MM.1S (cell line): ENCODE data around the gene SLC29A3.

Source experiments
- CTCF ChIP-seq: fragments of 300-600 bp; sonication (generic); IDR thresholded peaks from 2 replicates; pipeline ENCODE4 v1.5.1; 2016; ENCODE audit warnings: antibody characterized with exemption, low read length, mixed read lengths
- EZH2 ChIP-seq: fragments of 300-600 bp; sonication (generic); optimal IDR thresholded peaks from 2 replicates; pipeline ENCODE3; 2017; ENCODE audit warnings: low read depth, mild to moderate bottlenecking, antibody characterized with exemption, low read length, mixed read lengths
- EZH2phosphoT487 ChIP-seq: fragments of 300-600 bp; sonication (generic); IDR thresholded peaks from 2 replicates; pipeline ENCODE4 v1.6.1; 2018; ENCODE audit warnings: antibody characterized with exemption, low read length

DNA sequence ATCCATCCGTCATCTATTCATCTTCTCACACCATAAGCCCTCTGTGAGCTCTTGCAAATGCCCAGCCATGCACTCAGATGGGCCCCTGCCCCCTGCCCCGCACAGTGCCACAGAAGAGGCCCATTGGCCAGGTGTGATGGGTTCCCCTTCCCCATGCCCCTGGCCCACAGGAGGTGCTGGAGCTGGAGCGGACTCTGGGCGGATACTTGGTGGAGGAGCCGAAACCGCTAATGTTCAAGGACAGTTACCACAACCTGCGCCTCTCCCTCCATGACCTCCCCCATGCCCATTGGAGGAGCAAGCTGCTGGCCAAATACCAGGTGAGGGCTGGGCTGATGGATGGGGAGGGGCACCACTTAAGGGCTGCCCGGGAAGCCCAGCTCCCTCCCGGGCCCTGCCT lies 23.4 kb upstream of the SLC29A3 start:
- TF ChIP-seq CTCF (no peak), EZH2 (no peak), EZH2phosphoT487 (no peak)
